Placental epithelial cell (primary cell): ENCODE results near the gene DIP2C. TPM values are rescaled to one million over a fixed set of nuclear protein-coding genes. Genes with fewer than 3 reads are reported as not detected.
A peak's percentile ranks its signal among the peaks of the same experiment; 100 is the strongest.

Experiments used
- small RNA-seq: library from RNA; depleted of rRNA; stranded (forward); fragments of <200 nt; gene quantifications from one replicate; pipeline ENCODE3, GENCODE V24; 2012
- total RNA-seq: library from RNA; depleted of rRNA; stranded (reverse); fragments of >200 nt; gene quantifications from 2 replicates; pipeline ENCODE4 v1.2.3, GENCODE V29; 2012

DIP2C gene
- total RNA-seq, result 18.8 and 23.9 TPM in 2 replicates

DNA sequence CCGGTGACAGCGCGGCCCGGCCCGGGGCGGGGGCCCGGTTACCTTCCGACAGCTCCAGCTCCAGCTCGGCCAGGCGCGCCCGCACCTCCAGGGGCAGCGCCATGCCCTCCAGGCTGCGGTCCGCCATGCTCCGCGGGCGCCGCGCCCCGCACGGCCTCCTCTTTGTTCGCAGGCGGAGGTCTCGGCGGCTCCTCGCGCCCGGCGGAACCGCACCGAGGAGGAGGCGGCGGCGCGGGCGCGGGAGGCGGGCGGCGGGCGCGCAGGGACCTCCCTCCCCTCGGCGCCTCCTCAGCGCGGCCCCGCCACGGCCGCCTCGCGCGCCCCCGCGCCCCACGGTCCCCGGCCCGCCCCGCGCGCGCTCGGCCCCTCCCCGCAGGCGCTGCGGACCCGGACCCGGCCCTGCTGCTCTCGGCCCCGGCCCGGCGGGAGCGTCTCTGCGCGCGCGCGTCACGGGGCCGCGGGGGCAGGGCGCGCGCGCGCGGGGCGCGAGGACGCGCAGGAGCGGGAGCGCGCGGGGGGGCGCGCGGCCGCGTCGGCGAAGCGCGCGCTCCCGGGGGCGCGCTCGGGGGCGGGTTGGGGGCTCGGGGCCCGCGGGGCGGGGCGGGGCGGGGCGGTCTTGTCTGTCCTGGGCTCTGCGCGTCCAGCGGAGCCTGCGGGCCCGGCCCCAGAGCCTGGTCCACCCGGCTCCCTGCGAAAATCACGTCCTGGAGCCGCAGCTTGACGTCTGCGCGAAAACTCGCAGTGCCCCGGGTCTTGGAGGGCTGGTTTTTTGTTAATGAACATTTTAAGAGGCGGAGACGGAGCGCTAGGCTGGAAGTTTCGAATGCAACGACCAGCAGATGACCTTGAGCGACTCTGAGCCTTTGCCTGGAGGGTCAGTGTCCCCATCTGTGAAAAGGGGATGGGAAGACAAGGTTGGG, at the start of gene DIP2C:
Gene DIP2C, minus strand, starts transcription at position 217 of the 920 bp plus-strand sequence. Its CDS starts 90 bp downstream, at position 127.

Small RNA genes lying within 50 kb of the gene (small RNA-seq; reads per million reads assigned to genes)
- gene MIR5699 (4.0 reads per million, percentile 89 among the genes with 10 or more reads in this experiment), gene RN7SL754P (0.14 reads per million), gene RNA5SP298 (0.29 reads per million, percentile 5 among the genes with 10 or more reads in this experiment)

Other genes starting within 250 kb of the DIP2C start
- 44.5 and 49.1 TPM in 2 replicates for gene LARP4B, start 242.0 kb upstream of the DIP2C start, total RNA-seq